GM19463 (cell line): ENCODE measurements around the gene RCAN3.

ENCODE experiments used
- ATAC-seq: cut with Tn5 transposase; IDR thresholded peaks from one replicate; pipeline ENCODE4 v1.9.1; 2021; ENCODE audit warnings: mild to moderate bottlenecking, moderate library complexity; ENCODE audit not compliant: unreplicated experiment

The RCAN3 gene

DNA sequence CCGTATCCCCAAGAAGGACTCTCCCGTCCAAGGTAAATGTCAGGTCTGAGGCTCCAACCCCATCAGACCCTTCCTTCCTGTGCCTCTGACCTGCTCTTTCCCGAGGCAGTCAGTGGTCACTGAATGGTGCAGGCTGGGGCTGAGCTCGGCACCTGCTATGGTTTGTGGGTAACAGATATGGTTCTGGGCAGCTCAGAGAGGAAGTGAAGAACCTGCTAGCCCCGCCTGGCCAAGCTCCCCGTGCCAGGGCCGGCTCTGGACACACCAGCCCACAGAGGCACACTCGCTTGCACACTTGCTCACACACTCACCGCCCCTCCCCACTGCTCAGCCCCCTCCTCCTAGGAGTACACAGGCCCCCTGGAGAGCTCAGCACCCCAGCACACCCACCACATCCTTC lies 69.7 kb downstream of the RCAN3 start:
- no peak for ATAC-seq

DNA sequence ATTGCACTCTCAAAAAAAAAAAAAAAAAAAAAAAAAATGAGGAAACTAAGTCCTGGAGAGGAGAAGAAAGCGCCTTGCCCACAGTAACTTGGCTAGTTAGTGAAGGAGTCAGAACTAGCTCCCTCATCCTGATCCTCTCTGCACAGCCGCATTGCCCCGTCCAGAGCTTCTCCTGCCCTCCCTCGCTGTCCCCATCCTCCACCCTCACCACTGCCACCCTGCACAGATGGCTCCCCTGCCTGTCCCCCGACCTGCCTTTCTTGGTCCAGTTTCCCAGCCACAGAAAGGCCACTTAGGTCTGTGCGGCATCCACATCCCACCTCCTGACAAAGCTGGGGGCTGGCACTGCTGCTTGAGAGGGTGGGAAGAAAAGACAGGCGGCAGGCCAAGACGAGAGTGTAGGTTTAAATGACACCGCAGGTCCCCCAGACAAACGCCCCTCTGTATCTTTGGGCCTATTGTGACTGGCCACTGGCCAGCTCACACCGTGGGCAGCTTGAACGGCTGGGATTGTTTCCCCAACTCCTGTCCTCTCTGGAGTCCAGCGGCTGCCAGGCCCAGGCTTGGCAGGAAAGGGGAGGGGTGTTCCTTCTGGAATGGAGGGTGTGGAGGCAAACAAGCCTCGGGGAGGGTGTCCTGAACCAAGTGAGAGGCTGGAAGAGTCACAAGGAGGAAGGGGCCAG lies 73.4 kb downstream of the RCAN3 start:
- no peak for ATAC-seq

DNA sequence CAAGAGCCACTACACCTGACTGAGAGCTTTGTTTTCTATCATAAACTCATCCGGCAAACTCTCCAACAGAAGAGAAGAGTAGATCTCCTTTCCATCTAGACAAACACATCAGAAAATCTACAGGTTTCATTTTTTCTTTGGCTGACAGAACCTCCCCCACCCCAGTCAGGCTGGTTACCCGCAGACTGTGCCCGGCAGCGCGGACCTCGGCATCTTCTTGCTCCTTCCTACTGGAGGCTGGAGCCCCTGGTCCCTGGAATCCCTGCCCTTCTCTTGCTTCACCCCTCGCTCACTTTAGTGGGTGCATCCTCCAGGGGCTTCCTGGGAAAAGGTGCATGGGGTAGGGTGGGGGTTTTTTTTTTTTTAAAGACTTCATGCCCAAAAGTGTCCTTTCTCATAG lies 76.2 kb downstream of the RCAN3 start:
- no peak for ATAC-seq

DNA sequence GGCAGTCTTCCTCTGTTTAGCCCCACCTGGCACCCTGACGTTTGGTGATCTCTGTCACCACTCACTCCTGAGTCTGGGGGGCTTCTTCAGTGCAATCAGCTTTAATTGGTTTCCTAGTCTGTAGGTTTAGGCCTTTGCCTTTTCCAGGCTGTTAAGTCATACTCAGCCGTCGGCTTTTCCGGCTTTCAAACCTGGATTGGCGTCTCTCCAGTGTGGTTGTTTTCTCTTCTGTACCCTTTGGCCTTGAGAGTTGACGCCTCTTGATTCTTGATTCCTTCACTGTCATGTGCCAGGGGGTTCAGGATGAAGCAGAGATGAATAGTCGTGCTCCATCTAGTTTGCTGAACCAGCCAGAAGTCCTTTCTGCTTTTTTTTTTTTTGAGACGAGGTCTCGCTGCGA lies 78.1 kb downstream of the RCAN3 start:
- ATAC-seq: no peak

- ATAC-seq: no peak
Observed at GRCh38 chr1:24584171-24584647, 81.6 kb downstream of the RCAN3 start.

DNA sequence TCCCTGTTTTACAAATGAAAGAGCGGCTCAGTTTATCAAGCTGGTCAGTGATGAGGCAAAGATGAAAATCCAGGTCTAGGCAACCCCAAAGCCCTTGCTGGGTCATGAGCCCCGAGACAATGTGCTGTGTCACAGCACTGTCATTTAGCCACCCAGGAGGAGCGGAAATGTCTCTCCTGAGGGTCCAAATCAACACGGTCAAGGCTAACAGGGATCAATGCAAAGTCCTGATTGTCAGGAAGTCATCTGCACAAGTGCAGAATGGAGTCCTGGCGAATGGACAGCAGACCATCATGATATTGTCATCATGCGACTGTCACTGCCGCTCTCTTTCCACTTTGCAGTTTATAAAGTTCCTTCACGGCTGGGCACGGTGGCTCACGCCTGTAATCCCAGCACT lies 83.5 kb downstream of the RCAN3 start:
- no peak for ATAC-seq

GRCh38 chr1:24586970-24587820 lies 84.6 kb downstream of the RCAN3 start:
- no peak for ATAC-seq

DNA sequence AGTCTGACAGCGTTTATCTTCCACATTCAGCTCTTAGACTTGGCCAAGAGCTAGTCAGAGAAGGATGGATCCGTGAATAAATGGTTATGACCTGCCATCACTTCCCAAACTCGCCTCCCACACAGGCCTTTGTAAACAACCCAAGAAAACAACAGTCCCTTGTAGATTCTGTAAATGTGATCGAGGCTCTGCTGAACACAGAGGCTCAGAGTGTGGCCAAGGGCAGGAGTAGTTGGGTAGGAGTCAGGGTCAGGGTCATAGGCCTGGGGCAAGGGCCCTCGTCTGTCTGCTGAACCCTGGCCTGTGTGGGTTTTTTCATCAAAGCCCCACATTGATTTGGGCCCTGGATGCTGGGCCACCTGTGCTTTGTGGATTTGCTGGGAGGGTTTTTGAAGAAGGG lies 85.9 kb downstream of the RCAN3 start:
- ATAC-seq: no peak

DNA sequence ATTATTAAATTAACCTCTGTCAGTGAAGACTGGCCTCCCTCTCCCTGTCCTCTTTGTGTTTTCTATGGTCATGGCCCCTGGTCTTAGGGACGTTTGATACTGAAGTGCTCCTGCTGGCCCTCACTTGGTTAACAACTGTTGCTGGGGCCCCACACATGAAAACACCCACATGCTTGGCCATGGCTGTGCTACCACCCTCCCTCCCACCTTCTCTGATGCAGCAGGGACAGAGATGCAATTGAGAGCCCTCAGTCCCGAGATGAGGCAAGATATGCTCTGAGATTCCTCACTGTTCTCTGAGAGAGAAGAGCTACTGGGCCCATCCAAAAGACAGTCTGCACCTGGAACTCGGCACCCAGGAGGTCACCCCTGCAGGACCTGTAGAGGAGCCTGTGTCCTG lies 86.6 kb downstream of the RCAN3 start:
- ATAC-seq: no peak
